Smooth muscle cell (in vitro differentiated cells): Measurements from ENCODE around the gene IL18. TPM values are rescaled to one million over a fixed set of nuclear protein-coding genes. Genes with fewer than 3 reads are reported as not detected.

Source experiments
- DNase-seq: peaks from one replicate; lab custom pipeline; 2025; ENCODE audit not compliant: unreplicated experiment; lab: John Stamatoyannopoulos, UW
- H2AFZ ChIP-seq: fragments of 200-600 bp; sonication (generic); 2 replicates; pipeline ENCODE4 v1.6.0; 2016; ENCODE audit warnings: antibody characterized with exemption, low read depth, mild to moderate bottlenecking
- H3F3A ChIP-seq: fragments of 200-600 bp; sonication (generic); 2 replicates; pipeline ENCODE4 v1.6.0; 2017; ENCODE audit warnings: antibody characterized with exemption, low read depth
- H3K27ac ChIP-seq: fragments of 200-600 bp; sonication (generic); 2 replicates; pipeline ENCODE4 v1.5.1; 2016; ENCODE audit warnings: low read depth, mild to moderate bottlenecking
- H3K27me3 ChIP-seq: fragments of 200-600 bp; sonication (generic); 2 replicates; pipeline ENCODE4 v1.6.1; 2016; ENCODE audit warnings: low read depth, mild to moderate bottlenecking
- H3K36me3 ChIP-seq: fragments of 200-600 bp; sonication (generic); 2 replicates; pipeline ENCODE4 v1.5.1; 2016; ENCODE audit warnings: low read depth
- H3K4me1 ChIP-seq: fragments of 200-600 bp; sonication (generic); 2 replicates; pipeline ENCODE4 v1.5.1; 2016; ENCODE audit warnings: low read depth
- H3K4me2 ChIP-seq: fragments of 200-600 bp; sonication (generic); 2 replicates; pipeline ENCODE4 v1.6.0; 2016; ENCODE audit warnings: mild to moderate bottlenecking
- H3K4me3 ChIP-seq: fragments of 200-600 bp; sonication (generic); 2 replicates; pipeline ENCODE4 v1.5.1; 2016; ENCODE audit warnings: mild to moderate bottlenecking
- H3K79me2 ChIP-seq: fragments of 200-600 bp; sonication (generic); 2 replicates; pipeline ENCODE4 v1.6.0; 2016; ENCODE audit warnings: low read depth, mild to moderate bottlenecking
- H3K9ac ChIP-seq: fragments of 200-600 bp; sonication (generic); 2 replicates; pipeline ENCODE4 v1.6.0; 2016; ENCODE audit warnings: low read depth
- H3K9me3 ChIP-seq: fragments of 200-600 bp; sonication (generic); replicated peaks from 2 replicates; pipeline ENCODE4 v1.5.1; 2016; ENCODE audit warnings: low read depth
- H4K20me1 ChIP-seq: fragments of 200-600 bp; sonication (generic); 2 replicates; pipeline ENCODE4 v1.6.0; 2016; ENCODE audit warnings: low read depth
- CTCF ChIP-seq: fragments of 200-600 bp; sonication (generic); IDR thresholded peaks from 2 replicates; pipeline ENCODE4 v1.5.1; 2017; ENCODE audit warnings: borderline replicate concordance, mild to moderate bottlenecking, antibody characterized with exemption; ENCODE audit not compliant: insufficient read depth, poor library complexity, severe bottlenecking
- WGBS: methylation state at CpG from one replicate; pipeline ENCODE4 v1.1.7; 2016; ENCODE audit warnings: low lambda C conversion rate; 5-methylcytosine and 5-hydroxymethylcytosine counted together
- polyA plus RNA-seq: library from polyadenylated mRNA; unstranded; fragments of >200 nt; fragmentation: Nextera tagmentation; extraction: Ambion mirVana; gene quantifications from 2 replicates; pipeline ENCODE4 v1.2.1, GENCODE V29; 2016
- total RNA-seq: library from RNA; depleted of rRNA; stranded (reverse); fragments of >200 nt; gene quantifications from 2 replicates; pipeline ENCODE4 v1.2.3, GENCODE V29; 2014

IL18 gene
- total and polyA plus RNA-seq, 2 experiments from 2014 or later: 0.34 to 3.0 TPM

GRCh38 chr11:112167145-112167544 is 3.3 kb upstream of the IL18 start, which contains the start of gene TEX12:
TSS of gene TEX12 (plus strand) at chr11:112167372. CDS start at chr11:112169269, 1,897 bp downstream.
- WGBS: 97% methylated on average over 12 of the region's 25 CpGs
- Histone ChIP-seq H3K4me1 (no peaks in the 10 kb centered on the region), H3K79me2 (no peaks in the 10 kb centered on the region), H3K4me2 (no peak within 1 kb of the TSS), H3F3A (no peaks in the 10 kb centered on the region), H3K27ac (no peak within 1 kb of the TSS), H3K36me3 (no peaks in the 10 kb centered on the region), H3K9ac (no peak within 1 kb of the TSS), H3K9me3 (no peaks in the 10 kb centered on the region), H3K4me3 (no peak within 1 kb of the TSS), H3K27me3 (no peaks in the 10 kb centered on the region), H2AFZ (no peak within 1 kb of the TSS), H4K20me1 (no peaks in the 10 kb centered on the region)
- no peak for TF ChIP-seq CTCF
- DNase-seq: no peak

- Histone ChIP-seq H3F3A (no peaks in the 10 kb centered on the region), H4K20me1 (no peaks in the 10 kb centered on the region), H3K27me3 (no peaks in the 10 kb centered on the region), H3K4me1 (no peaks in the 10 kb centered on the region), H3K36me3 (no peaks in the 10 kb centered on the region), H3K9ac (no peak overlapping the region), H3K27ac (no peak overlapping the region), H3K4me3 (no peak overlapping the region), H3K9me3 (no peaks in the 10 kb centered on the region), H3K4me2 (no peak overlapping the region), H3K79me2 (no peaks in the 10 kb centered on the region), H2AFZ (no peak overlapping the region)
- no peak for TF ChIP-seq CTCF
- no peak for DNase-seq
- 67% methylated on average over 8 of the region's 8 CpGs for WGBS
These were observed 2.7 kb upstream of the IL18 start for GRCh38 chr11:112166562-112166961.

- Histone ChIP-seq H3K9ac (no peak overlapping the region), H3K79me2 (no peaks in the 10 kb centered on the region), H3K27ac (no peak overlapping the region)
These were observed 1.2 kb upstream of the IL18 start for GRCh38 chr11:112165049-112165448.

More at GRCh38 chr11:112165049-112165448, 1.2 kb upstream of the IL18 start:
- H3K4me3 ChIP-seq: no peak overlapping the region
- no peak for TF ChIP-seq CTCF
- H3K27me3 ChIP-seq: no peaks in the 10 kb centered on the region
- no peaks in the 10 kb centered on the region for H3K4me1 ChIP-seq
- no peak overlapping the region for H2AFZ ChIP-seq
- no peaks in the 10 kb centered on the region for H3F3A ChIP-seq
- 60% methylated on average over 3 of the region's 3 CpGs for WGBS
- H4K20me1 ChIP-seq: no peaks in the 10 kb centered on the region
- no peaks in the 10 kb centered on the region for H3K9me3 ChIP-seq
- H3K4me2 ChIP-seq: no peak overlapping the region
- no peak for DNase-seq
- no peaks in the 10 kb centered on the region for H3K36me3 ChIP-seq
